Trophoblast cell (in vitro differentiated cells and primary cell): ENCODE results near the gene PAFAH2.

Experiments used
- DNase-seq, 2 donors: peaks; one replicate each; pipeline ENCODE4 v3.0.0-alpha.2; 2016
- H2AFZ ChIP-seq: 2 replicates; pipeline ENCODE4 v1.6.1; 2013; ENCODE audit warnings: low read length, moderate library complexity, mild to moderate bottlenecking; ENCODE audit not compliant: insufficient read depth, poor library complexity
- H2AK5ac ChIP-seq: 2 replicates; pipeline ENCODE4 v1.6.1; 2013; ENCODE audit warnings: mild to moderate bottlenecking, low read length
- H2BK120ac ChIP-seq: 2 replicates; pipeline ENCODE4 v1.6.1; 2013; ENCODE audit warnings: low read length, mild to moderate bottlenecking, moderate library complexity; ENCODE audit not compliant: insufficient read depth, poor library complexity
- H2BK12ac ChIP-seq: 2 replicates; pipeline ENCODE4 v1.6.1; 2013; ENCODE audit warnings: mild to moderate bottlenecking, low read length, moderate library complexity
- H2BK5ac ChIP-seq: 2 replicates; pipeline ENCODE4 v1.6.1; 2013; ENCODE audit warnings: low read length, low read depth, moderate library complexity, mild to moderate bottlenecking; ENCODE audit not compliant: poor library complexity
- H3K14ac ChIP-seq: 2 replicates; pipeline ENCODE4 v1.6.1; 2013; ENCODE audit warnings: mild to moderate bottlenecking, low read length
- H3K18ac ChIP-seq: 2 replicates; pipeline ENCODE4 v1.6.1; 2013; ENCODE audit warnings: mild to moderate bottlenecking, low read length
- H3K23ac ChIP-seq: 2 replicates; pipeline ENCODE4 v1.6.1; 2013; ENCODE audit warnings: low read length
- H3K27ac ChIP-seq: 2 replicates; pipeline ENCODE4 v1.5.1; 2013; ENCODE audit warnings: low read depth, mild to moderate bottlenecking, inconsistent platforms, low read length, moderate library complexity
- H3K27me3 ChIP-seq: 2 replicates; pipeline ENCODE4 v1.6.1; 2013; ENCODE audit warnings: inconsistent platforms, mild to moderate bottlenecking, low read length, moderate library complexity; ENCODE audit not compliant: insufficient read depth
- H3K36me3 ChIP-seq, 2 experiments: 1 replicate in 1 of 2; 2 replicates in 1 of 2; pipeline ENCODE4 v1.6.1; 2013; ENCODE audit warnings: low read length in 2 of 2, mild to moderate bottlenecking in 2 of 2, moderate library complexity in 1 of 2; ENCODE audit not compliant: insufficient read depth in 2 of 2, control insufficient read depth in 1 of 2
- H3K4ac ChIP-seq: 2 replicates; pipeline ENCODE4 v1.6.1; 2013; ENCODE audit warnings: low read depth, mild to moderate bottlenecking, low read length, moderate library complexity
- H3K4me1 ChIP-seq, 2 experiments: 1 replicate in 1 of 2; 2 replicates in 1 of 2; pipeline ENCODE4 v1.6.1; 2013; ENCODE audit warnings: low read length in 2 of 2, mild to moderate bottlenecking in 2 of 2, moderate library complexity in 1 of 2; ENCODE audit not compliant: insufficient read depth in 2 of 2, control insufficient read depth in 1 of 2
- H3K4me2 ChIP-seq: 2 replicates; pipeline ENCODE4 v1.6.1; 2013; ENCODE audit warnings: inconsistent platforms, mild to moderate bottlenecking, low read length, moderate library complexity
- H3K4me3 ChIP-seq: 2 replicates; pipeline ENCODE4 v1.5.1; 2013; ENCODE audit warnings: mild to moderate bottlenecking, low read depth, low read length, inconsistent platforms
- H3K79me1 ChIP-seq: one replicate; pipeline ENCODE4 v1.6.1; 2013; ENCODE audit warnings: low read length
- H3K79me2 ChIP-seq: 2 replicates; pipeline ENCODE4 v1.6.1; 2013; ENCODE audit warnings: low read length, mild to moderate bottlenecking; ENCODE audit not compliant: control insufficient read depth, insufficient read depth, poor library complexity
- H3K9ac ChIP-seq: 2 replicates; pipeline ENCODE4 v1.6.1; 2013; ENCODE audit warnings: mild to moderate bottlenecking, low read length
- H3K9me3 ChIP-seq: 2 replicates; pipeline ENCODE4 v1.6.1; 2013; ENCODE audit warnings: low read depth, mild to moderate bottlenecking, control low read depth, inconsistent platforms, low read length; ENCODE audit not compliant: insufficient read depth
- H4K12ac ChIP-seq: 2 replicates; pipeline ENCODE4 v1.6.1; 2013; ENCODE audit warnings: low read depth, mild to moderate bottlenecking, low read length, moderate library complexity
- H4K8ac ChIP-seq: 2 replicates; pipeline ENCODE4 v1.6.1; 2013; ENCODE audit warnings: low read depth, mild to moderate bottlenecking, low read length, moderate library complexity
- H4K91ac ChIP-seq: one replicate; pipeline ENCODE4 v1.6.1; 2013; ENCODE audit warnings: low read depth, mild to moderate bottlenecking, low read length, moderate library complexity
- WGBS: extraction: QIAGEN DNeasy Blood & Tissue Kit; methylation state at CpG from one replicate; pipeline ENCODE4 v1.1.7; 2013; ENCODE audit warnings: missing lambda C conversion rate; ENCODE audit not compliant: insufficient read length, insufficient coverage; ENCODE audit errors: extremely low coverage; 5-methylcytosine and 5-hydroxymethylcytosine counted together

PAFAH2 gene

GRCh38 chr1:26003262-26003661 is 5.4 kb upstream of the PAFAH2 start:
- Histone ChIP-seq H3K27me3 (no peaks in the 10 kb centered on the region), H3K9ac (no peak overlapping the region), H3K79me2 (no peaks in the 10 kb centered on the region), H2AFZ (no peak overlapping the region), H2BK120ac (no peak overlapping the region), H3K9me3 (no peaks in the 10 kb centered on the region), H3K27ac (no peak overlapping the region), H3K23ac (no peak overlapping the region), H2BK12ac (no peak overlapping the region), H3K79me1 (no peaks in the 10 kb centered on the region), H4K12ac (no peak overlapping the region), H4K8ac (no peak overlapping the region), H2AK5ac (no peak overlapping the region), H3K36me3 (no peaks in the 10 kb centered on the region), H3K14ac (no peak overlapping the region), H3K4me1 (peaks cover 0 to 3% of the 10 kb centered on the region in 2 experiments), H4K91ac (no peak overlapping the region), H3K4me2 (no peak overlapping the region), H3K4me3 (no peak overlapping the region), H3K18ac (no peak overlapping the region), H2BK5ac (no peak overlapping the region), H3K4ac (no peak overlapping the region)
- DNase-seq: peak; percentile 48 to 79
- WGBS: no CpG with 5 or more reads among the region's 4 CpGs

- no peaks in the 10 kb centered on the region for H3K36me3 ChIP-seq
- H4K91ac ChIP-seq: no peak overlapping the region
- no peak overlapping the region for H3K27ac ChIP-seq
- peaks cover 4 to 8% of the 10 kb centered on the region in 2 experiments for H3K4me1 ChIP-seq
- H2BK120ac ChIP-seq: no peak overlapping the region
- H3K4me2 ChIP-seq: no peak overlapping the region
- H2AFZ ChIP-seq: peak overlapping the region; percentile 74
- peaks cover 2% of the 10 kb centered on the region for H3K79me2 ChIP-seq
- H3K18ac ChIP-seq: no peak overlapping the region
- H3K9me3 ChIP-seq: no peaks in the 10 kb centered on the region
- no peak overlapping the region for H3K14ac ChIP-seq
- H2AK5ac ChIP-seq: no peak overlapping the region
- no peak overlapping the region for H3K23ac ChIP-seq
- no peak overlapping the region for H3K4me3 ChIP-seq
- peak overlapping the region; percentile 2 for H4K12ac ChIP-seq
- H2BK12ac ChIP-seq: no peak overlapping the region
- peak overlapping the region; percentile 67 for H4K8ac ChIP-seq
- no peak overlapping the region for H3K9ac ChIP-seq
- DNase-seq: no peak
- peaks cover 8% of the 10 kb centered on the region for H3K79me1 ChIP-seq
- H3K27me3 ChIP-seq: no peaks in the 10 kb centered on the region
- no peak overlapping the region for H2BK5ac ChIP-seq
- H3K4ac ChIP-seq: no peak overlapping the region
- WGBS: no CpG with 5 or more reads among the region's 18 CpGs
Observed at GRCh38 chr1:25999041-25999800, 1.4 kb upstream of the PAFAH2 start.

- peak overlapping the region; percentile 16 for H3K4ac ChIP-seq
- peak overlapping the region; percentile 75 for H3K14ac ChIP-seq
- peak overlapping the region; percentile 49 for H2BK120ac ChIP-seq
- H3K36me3 ChIP-seq: peaks cover 0 to 1% of the 10 kb centered on the region in 2 experiments
- no peaks in the 10 kb centered on the region for H3K27me3 ChIP-seq
- no CpG with 5 or more reads among the region's 13 CpGs for WGBS
- H3K9me3 ChIP-seq: no peaks in the 10 kb centered on the region
- H4K12ac ChIP-seq: peak overlapping the region; percentile 71
- peak overlapping the region; percentile 53 for H2BK12ac ChIP-seq
- peak overlapping the region; percentile 46 for H3K27ac ChIP-seq
- no peak overlapping the region for H3K23ac ChIP-seq
- peak overlapping the region; percentile 55 for H2BK5ac ChIP-seq
- H3K4me1 ChIP-seq: peaks cover 8 to 12% of the 10 kb centered on the region in 2 experiments
- peak overlapping the region; percentile 94 for H4K91ac ChIP-seq
- peak overlapping the region; percentile 17 for H2AK5ac ChIP-seq
- peak overlapping the region; percentile 41 for H3K18ac ChIP-seq
- peak overlapping the region; percentile 79 for H3K4me2 ChIP-seq
- peak overlapping the region; percentile 74 for H3K9ac ChIP-seq
- peak overlapping the region; percentile 71 for H3K4me3 ChIP-seq
- H4K8ac ChIP-seq: peak overlapping the region; percentile 90
- H2AFZ ChIP-seq: peak overlapping the region; percentile 32
- DNase-seq: peak; percentile 36 to 82
- peaks cover 2% of the 10 kb centered on the region for H3K79me2 ChIP-seq
- peaks cover 8% of the 10 kb centered on the region for H3K79me1 ChIP-seq
Observed at GRCh38 chr1:25996966-25997827, 666 bp downstream of the PAFAH2 start.

- Histone ChIP-seq H3K9me3 (peaks cover 2% of the 10 kb centered on the region), H3K14ac (no peak overlapping the region), H3K4me1 (peaks cover 21 to 24% of the 10 kb centered on the region in 2 experiments), H3K79me2 (peaks cover 2% of the 10 kb centered on the region), H4K12ac (no peak overlapping the region), H2BK120ac (no peak overlapping the region), H3K79me1 (peaks cover 8% of the 10 kb centered on the region), H4K8ac (no peak overlapping the region), H3K4me3 (no peak overlapping the region), H3K27ac (no peak overlapping the region), H2BK5ac (no peak overlapping the region), H2AFZ (no peak overlapping the region), H3K4ac (no peak overlapping the region), H3K27me3 (no peaks in the 10 kb centered on the region), H3K36me3 (peaks cover 0 to 1% of the 10 kb centered on the region in 2 experiments), H4K91ac (no peak overlapping the region), H2AK5ac (no peak overlapping the region), H3K18ac (no peak overlapping the region), H3K9ac (no peak overlapping the region), H2BK12ac (no peak overlapping the region), H3K23ac (no peak overlapping the region), H3K4me2 (no peak overlapping the region)
- DNase-seq: no peak
- WGBS: no CpG with 5 or more reads among the region's 3 CpGs
Observed at GRCh38 chr1:25994402-25995150, 3.3 kb downstream of the PAFAH2 start.
